Endothelial cell of umbilical vein (primary cell): ENCODE measurements around the gene KCNIP3. TPM values are rescaled to one million over a fixed set of nuclear protein-coding genes. Genes with fewer than 3 reads are reported as not detected.

ENCODE experiments used
- BruUV-seq: library from RNA; stranded (reverse); fragments of 400-500 nt; replicated peaks from 2 replicates; lab custom pipeline; 2021; lab: Mats Ljungman, UMichigan
- CTCF ChIA-PET: fragments of 300-600, 350-600 bp; sonication (Branson Sonifier 250); formaldehyde crosslinking; loops from one replicate; lab custom pipeline; 2021; ENCODE audit warnings: antibody characterized with exemption, inconsistent platforms; lab: Charles Lee
- POLR2A ChIA-PET: fragments of 300-600, 350-600 bp; sonication (Branson Sonifier 250); formaldehyde crosslinking; loops from one replicate; lab custom pipeline; 2021; ENCODE audit warnings: antibody characterized with exemption, inconsistent platforms; lab: Charles Lee
- DNase-seq: peaks from one replicate; pipeline ENCODE4 v3.0.0-alpha.2; 2011; ENCODE audit warnings: low read depth, low spot score
- FAIRE-seq: peaks from 2 replicates; lab custom pipeline; 2011; peaks lifted over from hg19 to GRCh38; lab: Jason Lieb, UNC
- H2AFZ ChIP-seq: 2 replicates; pipeline ENCODE4 v1.6.0; 2012; ENCODE audit warnings: low read depth, low read length, control low read depth, inconsistent platforms
- H3K27ac ChIP-seq: 2 replicates; pipeline ENCODE4 v1.5.1; 2011; ENCODE audit warnings: low read depth, mild to moderate bottlenecking, control low read depth, low read length, moderate library complexity; ENCODE audit not compliant: insufficient read depth
- H3K27me3 ChIP-seq, 2 experiments: 2 replicates each; pipeline versions ENCODE4 v1.6.0 to v1.6.1; 2011; ENCODE audit warnings: low read length in 2 of 2, mixed read lengths in 1 of 2; ENCODE audit not compliant: control insufficient read depth in 2 of 2, insufficient read depth in 2 of 2
- H3K36me3 ChIP-seq, 2 experiments: 2 replicates in 1 of 2; 3 replicates in 1 of 2; pipeline ENCODE4 v1.5.1; 2011; ENCODE audit warnings: low read length in 2 of 2, mild to moderate bottlenecking in 1 of 2, moderate library complexity in 1 of 2; ENCODE audit not compliant: control insufficient read depth in 2 of 2, insufficient read depth in 2 of 2; ENCODE audit errors: extremely low read depth in 1 of 2
- H3K4me1 ChIP-seq: 3 replicates; pipeline ENCODE4 v1.5.1; 2011; ENCODE audit warnings: mild to moderate bottlenecking, low read length; ENCODE audit not compliant: control insufficient read depth, insufficient read depth; ENCODE audit errors: extremely low read depth
- H3K4me2 ChIP-seq: 2 replicates; pipeline ENCODE4 v1.6.1; 2011; ENCODE audit warnings: low read length, control low read depth, mixed read lengths; ENCODE audit not compliant: insufficient read depth
- H3K4me3 ChIP-seq, 3 experiments: fragments of 200-600 bp in 1 of 3; sonication (generic), shearing (Covaris generic) in 1 of 3; replicated peaks in 1 of 3; 2 replicates each; pipeline ENCODE4 v1.5.1; 2011 to 2016; ENCODE audit warnings: control low read depth in 3 of 3, low read length in 3 of 3, mild to moderate bottlenecking in 2 of 3, inconsistent platforms in 1 of 3, low read depth in 1 of 3, moderate library complexity in 1 of 3; ENCODE audit not compliant: insufficient read depth in 1 of 3
- H3K79me2 ChIP-seq: 2 replicates; pipeline ENCODE4 v1.6.0; 2012; ENCODE audit warnings: low read length, inconsistent platforms; ENCODE audit not compliant: control insufficient read depth, insufficient read depth
- H3K9ac ChIP-seq: replicated peaks from 2 replicates; pipeline ENCODE3; 2011; ENCODE audit warnings: low read length, control low read depth; ENCODE audit not compliant: insufficient read depth; ENCODE audit errors: extremely low read depth
- H3K9me1 ChIP-seq: replicated peaks from 3 replicates; pipeline ENCODE4 v1.6.0; 2011; ENCODE audit warnings: mild to moderate bottlenecking, low read length; ENCODE audit not compliant: control insufficient read depth, insufficient read depth; ENCODE audit errors: extremely low read depth
- H3K9me3 ChIP-seq: replicated peaks from 2 replicates; pipeline ENCODE4 v1.5.1; 2012; ENCODE audit warnings: low read length, inconsistent platforms; ENCODE audit not compliant: control insufficient read depth, insufficient read depth
- H4K20me1 ChIP-seq: replicated peaks from 2 replicates; pipeline ENCODE3; 2011; ENCODE audit warnings: mild to moderate bottlenecking, low read length; ENCODE audit not compliant: control insufficient read depth, insufficient read depth; ENCODE audit errors: extremely low read depth
- EZH2 ChIP-seq: IDR thresholded peaks from 2 replicates; pipeline ENCODE4 v1.6.1; 2012; ENCODE audit warnings: borderline replicate concordance, low read depth, mild to moderate bottlenecking, moderate library complexity, low read length, inconsistent platforms; ENCODE audit not compliant: severe bottlenecking
- FOS ChIP-seq: IDR thresholded peaks from 2 replicates; pipeline ENCODE4 v1.6.1; 2011; ENCODE audit warnings: mild to moderate bottlenecking, low read length, moderate library complexity, borderline replicate concordance; ENCODE audit not compliant: insufficient read depth
- GATA2 ChIP-seq: IDR thresholded peaks from 2 replicates; pipeline ENCODE4 v1.7.0; 2011; ENCODE audit warnings: low read depth, mild to moderate bottlenecking, moderate library complexity, mixed read lengths, low read length; ENCODE audit not compliant: insufficient read length, insufficient read depth
- JUN ChIP-seq: IDR thresholded peaks from 2 replicates; pipeline ENCODE4 v1.6.1; 2011; ENCODE audit warnings: borderline replicate concordance, low read depth; ENCODE audit not compliant: insufficient read length, insufficient read depth
- MYC ChIP-seq: IDR thresholded peaks from one replicate; pipeline ENCODE4 v1.6.1; 2011; ENCODE audit warnings: mild to moderate bottlenecking, low read depth, low read length
- POLR2A ChIP-seq: IDR thresholded peaks from 2 replicates; pipeline ENCODE4 v1.6.1; 2012; ENCODE audit warnings: low read depth, mild to moderate bottlenecking, control low read depth, low read length
- POLR2AphosphoS5 ChIP-seq: IDR thresholded peaks from 2 replicates; pipeline ENCODE4 v1.6.1; 2012; ENCODE audit warnings: low read depth, mild to moderate bottlenecking, control low read depth, low read length, moderate library complexity; ENCODE audit not compliant: insufficient read depth
- dilution Hi-C: fragments of 300-500 bp; cut with MboI; formaldehyde crosslinking; loops from one replicate; pipeline ENCODE4 v1.15.0; 2019; ENCODE audit warnings: low sequenced_read_pairs; ENCODE audit not compliant: extremely low pct_ligation_motif_present
- intact Hi-C: fragments of 100-400 bp; cut with micrococcal nuclease; formaldehyde crosslinking; loops from one replicate; pipeline ENCODE4 v1.10.0; 2022
- polyA plus RNA-seq, 4 experiments: library from polyadenylated mRNA; depleted of rRNA in 3 of 4; stranded (reverse) in 3 of 4; unstranded in 1 of 4; fragments of >200 nt; gene quantifications; 2 replicates each; pipeline versions ENCODE4 v1.2.1 to v1.2.3, GENCODE V29; 2011 to 2012; ENCODE audit warnings: missing spikeins in 1 of 4
- total RNA-seq: library from RNA; stranded (reverse); gene quantifications from 2 replicates; pipeline ENCODE4 v1.2.3, GENCODE V29; 2021
- TF ChIP-seq, protein P1 (sequence below), 2 donors: IDR thresholded peaks; 1 replicate in 1 of 2; 2 replicates in 1 of 2; pipeline ENCODE4 v1.5.1; 2011; ENCODE audit warnings: low read length in 2 of 2, mild to moderate bottlenecking in 2 of 2, moderate library complexity in 2 of 2, control low read depth in 1 of 2, inconsistent platforms in 1 of 2, low read depth in 1 of 2; ENCODE audit not compliant: insufficient read depth in 1 of 2; ENCODE audit errors: extremely low read depth in 1 of 2
- TF ChIP-seq, protein P2 (sequence below): IDR thresholded peaks from 2 replicates; pipeline ENCODE4 v1.6.1; 2011; ENCODE audit not compliant: insufficient read depth, insufficient read length

Gene KCNIP3
- total and polyA plus RNA-seq, 2 donors (not counting 3 experiments of a cell fraction or from before 2014, with no cell fraction given), result 0.12 to 0.62 TPM

DNA sequence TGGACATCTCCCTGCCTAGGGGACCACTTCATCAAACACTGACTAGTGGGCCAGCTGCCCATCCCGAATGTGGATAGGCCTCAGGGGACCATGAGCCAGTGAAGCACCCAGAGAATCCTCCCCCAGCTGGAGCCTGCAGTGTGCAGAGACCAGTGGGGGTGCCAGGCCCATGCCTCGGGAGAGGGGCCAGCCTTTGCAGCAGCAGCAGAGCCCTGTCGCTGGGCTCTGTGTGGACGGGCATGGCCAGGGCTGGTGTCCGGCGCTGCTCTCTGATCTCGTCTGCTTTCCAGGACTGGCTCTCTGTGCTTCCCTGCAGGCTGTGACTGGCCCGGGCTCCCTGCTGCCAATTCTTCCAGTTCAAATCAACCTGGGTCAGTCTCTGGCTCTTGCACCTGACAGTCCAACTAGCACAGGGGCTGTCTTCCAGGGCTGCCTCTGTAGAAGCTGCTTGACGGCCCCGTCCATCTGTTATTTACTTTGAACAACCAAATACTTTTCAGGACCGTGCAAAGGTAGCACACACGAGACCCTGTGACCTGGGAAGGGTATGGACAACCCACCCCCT is 11.4 kb downstream of the KCNIP3 start:
- intact Hi-C loops, result no loop called here
- POLR2A ChIA-PET, result no interaction called here

More for the DNA sequence above, 11.4 kb downstream of the KCNIP3 start:
- H4K20me1 ChIP-seq, result no peaks in the 10 kb centered on the region
- BruUV-seq, result no TSS peak
- H3K4me1 ChIP-seq, result no peaks in the 10 kb centered on the region
- no peaks in the 10 kb centered on the region for H3K9me3 ChIP-seq
- no peaks in the 10 kb centered on the region for H3K9me1 ChIP-seq
- DNase-seq (no peak), FAIRE-seq (no peak)
- H2AFZ ChIP-seq, result no peak overlapping the region
- H3K9ac ChIP-seq, result no peak overlapping the region
- no peak for TF ChIP-seq EZH2
- TF ChIP-seq GATA2, result no peak
- no peak for TF ChIP-seq MYC
- TF ChIP-seq POLR2AphosphoS5, result no peak
- TF ChIP-seq, protein P1, sequence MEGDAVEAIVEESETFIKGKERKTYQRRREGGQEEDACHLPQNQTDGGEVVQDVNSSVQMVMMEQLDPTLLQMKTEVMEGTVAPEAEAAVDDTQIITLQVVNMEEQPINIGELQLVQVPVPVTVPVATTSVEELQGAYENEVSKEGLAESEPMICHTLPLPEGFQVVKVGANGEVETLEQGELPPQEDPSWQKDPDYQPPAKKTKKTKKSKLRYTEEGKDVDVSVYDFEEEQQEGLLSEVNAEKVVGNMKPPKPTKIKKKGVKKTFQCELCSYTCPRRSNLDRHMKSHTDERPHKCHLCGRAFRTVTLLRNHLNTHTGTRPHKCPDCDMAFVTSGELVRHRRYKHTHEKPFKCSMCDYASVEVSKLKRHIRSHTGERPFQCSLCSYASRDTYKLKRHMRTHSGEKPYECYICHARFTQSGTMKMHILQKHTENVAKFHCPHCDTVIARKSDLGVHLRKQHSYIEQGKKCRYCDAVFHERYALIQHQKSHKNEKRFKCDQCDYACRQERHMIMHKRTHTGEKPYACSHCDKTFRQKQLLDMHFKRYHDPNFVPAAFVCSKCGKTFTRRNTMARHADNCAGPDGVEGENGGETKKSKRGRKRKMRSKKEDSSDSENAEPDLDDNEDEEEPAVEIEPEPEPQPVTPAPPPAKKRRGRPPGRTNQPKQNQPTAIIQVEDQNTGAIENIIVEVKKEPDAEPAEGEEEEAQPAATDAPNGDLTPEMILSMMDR (IDR thresholded peaks at IDR 0.05; ENCODE audit: extremely low read depth in 1 of 2, insufficient read depth in 1 of 2, low read depth in 1 of 2, low read length in 2 of 2), result no peak
- TF ChIP-seq JUN, result no peak
- TF ChIP-seq FOS, result no peak
- TF ChIP-seq POLR2A, result no peak
- TF ChIP-seq, protein P2, sequence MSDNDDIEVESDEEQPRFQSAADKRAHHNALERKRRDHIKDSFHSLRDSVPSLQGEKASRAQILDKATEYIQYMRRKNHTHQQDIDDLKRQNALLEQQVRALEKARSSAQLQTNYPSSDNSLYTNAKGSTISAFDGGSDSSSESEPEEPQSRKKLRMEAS, result no peak
- no peaks in the 10 kb centered on the region for H3K27me3 ChIP-seq
- no peaks in the 10 kb centered on the region for H3K79me2 ChIP-seq
- CTCF ChIA-PET, result interaction anchor here (1.3 kb wide), 1 partner anchor 80 kb away, joined by 3 read pairs; no protein-coding TSS in a partner anchor
- no peak overlapping the region for H3K4me3 ChIP-seq
- H3K4me2 ChIP-seq, result no peak overlapping the region
- no peaks in the 10 kb centered on the region for H3K36me3 ChIP-seq
- no peak overlapping the region for H3K27ac ChIP-seq
- dilution Hi-C loops, result no loop called here
